GM23338 (cell line): ENCODE measurements around the gene SMARCA2. TPM values are rescaled to one million over a fixed set of nuclear protein-coding genes. Genes with fewer than 3 reads are reported as not detected.

Experiments used
- ATAC-seq: fragments of 200-7000 bp; cut with Tn5 transposase; 3 replicates; pipeline ENCODE4 v1.9.1; 2020
- DNase-seq: peaks from one replicate; pipeline ENCODE4 v3.0.0-alpha.2; 2015; ENCODE audit warnings: low spot score
- H2AFZ ChIP-seq: fragments of 200-600 bp; sonication (generic); 2 replicates; pipeline ENCODE4 v1.8.0; 2016; ENCODE audit warnings: antibody characterized with exemption, mild to moderate bottlenecking, moderate library complexity
- H3F3A ChIP-seq: fragments of 200-600 bp; sonication (generic); replicated peaks from 2 replicates; pipeline ENCODE4 v1.8.0; 2017; ENCODE audit warnings: antibody characterized with exemption, mixed run types, low read depth
- H3K27ac ChIP-seq: fragments of 200-600 bp; sonication (generic); 2 replicates; pipeline ENCODE4 v1.6.1; 2016; ENCODE audit warnings: low read depth
- H3K27me3 ChIP-seq: fragments of 200-600 bp; sonication (generic); 2 replicates; pipeline ENCODE4 v1.8.0; 2016; ENCODE audit warnings: mild to moderate bottlenecking, mixed run types, moderate library complexity; ENCODE audit not compliant: insufficient read depth
- H3K36me3 ChIP-seq: fragments of 200-600 bp; sonication (generic); 2 replicates; pipeline ENCODE4 v1.8.0; 2016; ENCODE audit warnings: mild to moderate bottlenecking; ENCODE audit not compliant: insufficient read depth
- H3K4me1 ChIP-seq: fragments of 200-600 bp; sonication (generic); 2 replicates; pipeline ENCODE4 v1.8.0; 2016; ENCODE audit warnings: mild to moderate bottlenecking, moderate library complexity; ENCODE audit not compliant: insufficient read depth
- H3K4me2 ChIP-seq: fragments of 200-600 bp; sonication (generic); 2 replicates; pipeline ENCODE4 v1.7.1; 2017; ENCODE audit warnings: mixed run types
- H3K4me3 ChIP-seq: fragments of 200-600 bp; sonication (generic); 2 replicates; pipeline ENCODE4 v1.6.1; 2016; ENCODE audit warnings: mixed run types
- H3K79me2 ChIP-seq: fragments of 200-600 bp; sonication (generic); replicated peaks from 2 replicates; pipeline ENCODE4 v1.8.0; 2017; ENCODE audit warnings: mild to moderate bottlenecking; ENCODE audit not compliant: insufficient read depth
- H3K9me2 ChIP-seq: fragments of 200-600 bp; sonication (generic); 2 replicates; pipeline ENCODE4 v1.8.0; 2017; ENCODE audit not compliant: insufficient read depth
- H4K20me1 ChIP-seq: fragments of 200-600 bp; sonication (generic); replicated peaks from 2 replicates; pipeline ENCODE4 v1.8.0; 2017; ENCODE audit warnings: mild to moderate bottlenecking; ENCODE audit not compliant: insufficient read depth
- H3K27ac Mint-ChIP-seq: 2 replicates; pipeline ENCODE4 v1.8.0; 2020; ENCODE audit warnings: inconsistent platforms, mild to moderate bottlenecking, moderate library complexity, mixed read lengths
- H3K27me3 Mint-ChIP-seq: 3 replicates; pipeline ENCODE4 v1.8.0; 2022; ENCODE audit warnings: low read depth, mild to moderate bottlenecking, moderate library complexity, mixed read lengths, inconsistent platforms; ENCODE audit not compliant: insufficient read depth, poor library complexity
- H3K36me3 Mint-ChIP-seq: 3 replicates; pipeline ENCODE4 v1.8.0; 2021; ENCODE audit warnings: low read depth, mild to moderate bottlenecking, inconsistent platforms, moderate library complexity, mixed read lengths
- H3K4me1 Mint-ChIP-seq: 3 replicates; pipeline ENCODE4 v1.8.0; 2020; ENCODE audit warnings: mild to moderate bottlenecking, inconsistent platforms, mixed read lengths
- H3K4me3 Mint-ChIP-seq: 3 replicates; pipeline ENCODE4 v1.8.0; 2021; ENCODE audit warnings: moderate library complexity, mild to moderate bottlenecking, inconsistent platforms, mixed read lengths
- H3K9me3 Mint-ChIP-seq: 3 replicates; pipeline ENCODE4 v1.8.0; 2020; ENCODE audit warnings: moderate library complexity, mild to moderate bottlenecking, inconsistent platforms, mixed read lengths
- CREB1 ChIP-seq: fragments of 250-450 bp; sonication (Bioruptor Pico); IDR thresholded peaks from 2 replicates; pipeline ENCODE4 v1.5.0; 2020; ENCODE audit warnings: low read depth, mild to moderate bottlenecking, moderate library complexity
- CTCF ChIP-seq, 2 experiments: fragments of 200-600 bp in 1 of 2; sonication (generic) in 1 of 2; conservative IDR thresholded peaks; 2 replicates each; pipeline versions ENCODE4 v1.5.1 to v1.6.1; 2016 to 2017; ENCODE audit warnings: antibody characterized with exemption in 2 of 2, low read depth in 2 of 2, mild to moderate bottlenecking in 2 of 2, moderate library complexity in 1 of 2
- ETS1 ChIP-seq: IDR thresholded peaks from 2 replicates; pipeline ENCODE4 v1.6.1; 2016; ENCODE audit warnings: antibody characterized with exemption
- EZH2 ChIP-seq: fragments of 200-600 bp; sonication (generic); IDR thresholded peaks from one replicate; pipeline ENCODE4 v1.8.0; 2017; ENCODE audit warnings: antibody characterized with exemption, mild to moderate bottlenecking, low read depth; ENCODE audit not compliant: unreplicated experiment
- EZH2phosphoT487 ChIP-seq: fragments of 200-600 bp; sonication (generic); IDR thresholded peaks from one replicate; pipeline ENCODE4 v1.8.1; 2018; ENCODE audit warnings: antibody characterized with exemption; ENCODE audit not compliant: unreplicated experiment
- JUNB ChIP-seq: IDR thresholded peaks from one replicate; pipeline ENCODE4 v1.6.1; 2016; ENCODE audit warnings: antibody characterized with exemption; ENCODE audit not compliant: unreplicated experiment
- NANOG ChIP-seq: IDR thresholded peaks from 2 replicates; pipeline ENCODE4 v1.6.1; 2016; ENCODE audit warnings: antibody characterized with exemption, borderline replicate concordance
- POLR2AphosphoS5 ChIP-seq: IDR thresholded peaks from 2 replicates; pipeline ENCODE4 v1.6.1; 2016; ENCODE audit warnings: antibody characterized with exemption, low read depth
- REST ChIP-seq: IDR thresholded peaks from one replicate; pipeline ENCODE4 v1.6.1; 2018; ENCODE audit warnings: antibody characterized with exemption; ENCODE audit not compliant: unreplicated experiment
- STAT1 ChIP-seq: IDR thresholded peaks from one replicate; pipeline ENCODE4 v1.6.1; 2016; ENCODE audit warnings: antibody characterized with exemption; ENCODE audit not compliant: unreplicated experiment
- ZNF114 ChIP-seq: fragments of 250-450 bp; sonication (Bioruptor Pico); IDR thresholded peaks from 2 replicates; pipeline ENCODE4 v1.5.0; 2020; ENCODE audit warnings: mild to moderate bottlenecking, moderate library complexity
- ZNF331 ChIP-seq: fragments of 250-450 bp; sonication (Bioruptor Pico); IDR thresholded peaks from 2 replicates; pipeline ENCODE4 v1.5.0; 2020; ENCODE audit warnings: low read depth, mild to moderate bottlenecking, moderate library complexity
- ZNF462 ChIP-seq: fragments of 250-450 bp; sonication (Bioruptor Pico); IDR thresholded peaks from 2 replicates; pipeline ENCODE4 v1.5.0; 2020; ENCODE audit warnings: mild to moderate bottlenecking, moderate library complexity
- polyA plus RNA-seq: library from polyadenylated mRNA; unstranded; fragments of >200 nt; fragmentation: Nextera tagmentation; extraction: Ambion mirVana; gene quantifications from 2 replicates; pipeline ENCODE4 v1.2.1, GENCODE V29; 2016
- total RNA-seq: library from RNA; depleted of rRNA; stranded (reverse); fragments of >200 nt; shearing (Covaris generic); gene quantifications from 2 replicates; pipeline ENCODE4 v1.2.3, GENCODE V29; 2014

The SMARCA2 gene
- total and polyA plus RNA-seq, 2 experiments from 2014 or later: 21.7 to 21.9 TPM

- no peaks in the 10 kb centered on the region for H3F3A ChIP-seq
- Mint-ChIP-seq H3K9me3 (no peaks in the 10 kb centered on the region), H3K27me3 (peaks cover 2% of the 10 kb centered on the region), H3K4me1 (peaks cover 14% of the 10 kb centered on the region), H3K4me3 (no peak overlapping the region), H3K36me3 (no peaks in the 10 kb centered on the region), H3K27ac (no peak overlapping the region)
- DNase-seq (no peak), ATAC-seq (no peak)
- no peaks in the 10 kb centered on the region; the same call in 1 of the 2 replicates for H3K4me1 ChIP-seq
- H3K36me3 ChIP-seq: no peaks in the 10 kb centered on the region
- H3K79me2 ChIP-seq: no peaks in the 10 kb centered on the region
- TF ChIP-seq EZH2: no peak
- TF ChIP-seq ZNF114: no peak
- TF ChIP-seq STAT1: no peak
- TF ChIP-seq ZNF331: no peak
- TF ChIP-seq REST: no peak
- TF ChIP-seq CREB1 (CRISPR knock-in tag): no peak
- TF ChIP-seq JUNB: no peak
- TF ChIP-seq NANOG: no peak
- TF ChIP-seq CTCF (conservative IDR thresholded peaks at IDR 0.05; ENCODE audit: low read depth in 2 of 2): no peak
- TF ChIP-seq POLR2AphosphoS5: no peak
- TF ChIP-seq ZNF462 (CRISPR knock-in tag): no peak
- no peak for TF ChIP-seq EZH2phosphoT487
- no peak for TF ChIP-seq ETS1
- no peaks in the 10 kb centered on the region for H3K9me2 ChIP-seq
- no peak overlapping the region for H2AFZ ChIP-seq
- H3K4me3 ChIP-seq: no peak overlapping the region
- no peak overlapping the region for H3K4me2 ChIP-seq
- H3K27ac ChIP-seq: no peak overlapping the region
- no peaks in the 10 kb centered on the region for H4K20me1 ChIP-seq
- H3K27me3 ChIP-seq: no peaks in the 10 kb centered on the region
These were observed 39.0 kb downstream of the SMARCA2 start for GRCh38 chr9:2053883-2054845.
